RWPE2 (cell line): Measurements from ENCODE around the gene PXN.
"Not testable (repeated sequence)": the region's sequence is repeated elsewhere in the genome, so short reads cannot be mapped to it uniquely, and the experiment has no call there.

Source experiments
- ATAC-seq: fragments of 200-7000 bp; cut with Tn5 transposase; 3 replicates; pipeline ENCODE4 v1.9.1; 2021; ENCODE audit warnings: low read depth
- DNase-seq: peaks from one replicate; pipeline ENCODE4 v3.0.0-alpha.2; 2020; ENCODE audit warnings: low spot score
- H3K27ac ChIP-seq: fragments of 450-650 bp; 2 replicates; pipeline ENCODE4 v1.5.1; 2017; ENCODE audit warnings: mild to moderate bottlenecking; ENCODE audit not compliant: poor library complexity, severe bottlenecking
- H3K27me3 ChIP-seq: fragments of 250-450 bp; sonication (Bioruptor Pico); 2 replicates; pipeline ENCODE4 v1.5.1; 2021; ENCODE audit warnings: mild to moderate bottlenecking, moderate library complexity; ENCODE audit not compliant: insufficient read depth, poor library complexity, severe bottlenecking
- H3K36me3 ChIP-seq: fragments of 250-450 bp; sonication (Bioruptor Pico); 2 replicates; pipeline ENCODE4 v1.5.1; 2020; ENCODE audit warnings: low read depth, mild to moderate bottlenecking, moderate library complexity
- H3K4me1 ChIP-seq: fragments of 250-450 bp; sonication (Bioruptor Pico); 2 replicates; pipeline ENCODE4 v1.5.1; 2021; ENCODE audit warnings: mild to moderate bottlenecking, moderate library complexity; ENCODE audit not compliant: insufficient read depth, poor library complexity, severe bottlenecking
- H3K4me3 ChIP-seq: fragments of 250-450 bp; sonication (Bioruptor Pico); 2 replicates; pipeline ENCODE4 v1.5.1; 2021; ENCODE audit warnings: mild to moderate bottlenecking, moderate library complexity; ENCODE audit not compliant: severe bottlenecking
- H3K9me3 ChIP-seq: fragments of 250-450 bp; sonication (Bioruptor Pico); 2 replicates; pipeline ENCODE4 v1.5.1; 2021; ENCODE audit warnings: mild to moderate bottlenecking, moderate library complexity; ENCODE audit not compliant: severe bottlenecking
- CTCF ChIP-seq: fragments of 450-650 bp; IDR thresholded peaks from one replicate; pipeline ENCODE4 v1.5.1; 2017; ENCODE audit warnings: mild to moderate bottlenecking, moderate library complexity; ENCODE audit not compliant: poor library complexity, severe bottlenecking

PXN gene

DNA sequence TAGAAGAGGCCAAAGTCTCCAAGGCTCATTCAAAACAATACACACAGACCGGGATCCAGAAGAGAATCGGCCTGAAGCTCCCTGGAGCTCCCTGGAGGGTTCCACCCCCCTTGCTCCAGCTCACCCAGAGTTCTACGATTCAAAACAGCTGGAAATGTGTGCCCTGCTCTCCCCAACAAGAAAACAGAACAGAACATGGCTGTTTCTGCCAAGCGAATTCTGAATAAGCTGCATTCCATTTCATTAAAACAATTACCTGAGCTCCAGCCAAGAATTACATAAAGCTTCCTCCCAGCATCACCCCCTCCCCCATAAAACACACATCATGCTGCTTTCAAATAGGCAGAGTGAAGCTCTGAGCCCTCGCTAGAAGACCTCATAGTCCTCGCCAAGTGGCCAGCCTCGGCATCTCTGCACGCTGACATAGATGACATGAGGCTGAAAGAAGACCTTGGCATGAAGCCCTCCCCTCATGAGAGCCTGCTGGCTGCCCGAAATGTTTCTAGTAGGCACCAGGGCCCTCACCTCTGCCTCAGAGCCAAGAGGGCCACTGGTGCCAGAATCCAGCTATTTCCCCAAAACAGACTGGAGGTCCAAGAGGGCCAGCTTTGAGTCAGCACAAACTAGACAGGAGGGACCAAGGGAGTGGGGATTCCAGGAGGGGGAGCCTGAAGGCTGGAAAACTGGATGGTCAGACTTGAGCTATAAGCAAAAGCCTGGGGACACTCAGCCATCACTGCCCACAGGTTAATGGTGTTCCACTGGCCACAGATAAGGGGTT lies 8.3 kb downstream of the PXN start:
- TF ChIP-seq CTCF: peak; percentile 4
- H3K27ac ChIP-seq: peak overlapping the region; percentile 100
- DNase-seq (peak; percentile 80), ATAC-seq (peak; percentile 75)
- H3K4me1 ChIP-seq: peaks cover 86% of the 10 kb centered on the region
- peaks cover 77% of the 10 kb centered on the region for H3K36me3 ChIP-seq
- H3K9me3 ChIP-seq: no peaks in the 10 kb centered on the region
- H3K4me3 ChIP-seq: no peak overlapping the region
- H3K27me3 ChIP-seq: no peaks in the 10 kb centered on the region

DNA sequence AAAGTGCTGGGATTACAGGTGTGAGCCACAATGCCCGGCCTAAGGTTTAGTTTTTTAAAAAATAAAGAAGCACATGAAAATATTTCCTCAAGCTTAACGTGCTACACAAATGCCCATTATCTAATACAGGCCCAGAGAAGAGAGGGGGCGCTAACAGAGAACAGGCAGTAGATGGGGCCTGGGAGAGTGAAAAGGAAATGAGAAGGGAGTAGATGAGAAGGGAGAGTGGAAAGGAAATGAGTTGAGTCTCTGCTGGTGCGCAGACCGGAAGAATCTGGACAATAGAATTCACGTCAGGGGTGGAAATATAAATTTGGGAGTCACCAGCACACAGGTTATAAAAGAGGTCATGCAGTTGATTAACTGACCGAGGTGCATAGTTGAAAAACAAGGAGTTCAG lies 10.7 kb downstream of the PXN start:
- no peaks in the 10 kb centered on the region for H3K27me3 ChIP-seq
- DNase-seq: no peak
- H3K36me3 ChIP-seq: peaks cover 78% of the 10 kb centered on the region
- no peaks in the 10 kb centered on the region for H3K9me3 ChIP-seq
- no peak for TF ChIP-seq CTCF
- no peak for ATAC-seq
- H3K27ac ChIP-seq: peak overlapping the region; percentile 100
- H3K4me3 ChIP-seq: no peak overlapping the region
- H3K4me1 ChIP-seq: peaks cover 80% of the 10 kb centered on the region

DNA sequence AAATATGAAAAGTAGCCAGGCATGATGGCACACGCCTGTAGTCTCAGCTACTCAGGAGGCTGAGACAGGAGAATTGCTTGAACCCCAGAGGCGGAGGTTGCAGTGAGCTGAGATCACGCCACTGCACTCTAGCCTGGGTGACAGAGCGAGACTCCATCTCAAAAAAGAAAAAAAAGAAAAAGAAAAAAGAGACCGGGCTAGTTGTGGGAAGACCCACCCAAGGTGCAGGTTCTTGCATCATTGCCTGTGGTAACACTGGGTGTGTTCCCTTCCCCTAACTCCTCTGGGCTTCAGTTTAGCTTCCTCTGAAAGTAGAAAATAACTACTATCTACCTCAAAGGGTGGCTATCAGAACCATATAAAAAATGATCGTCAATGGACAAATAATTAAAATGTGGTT lies 12.2 kb downstream of the PXN start:
- not testable (repeated sequence) for ATAC-seq, DNase-seq, H3K27me3 ChIP-seq, H3K4me3 ChIP-seq, H3K9me3 ChIP-seq
- Histone ChIP-seq H3K27ac (peak overlapping the region; percentile 100), H3K36me3 (peaks cover 75% of the 10 kb centered on the region), H3K4me1 (peaks cover 80% of the 10 kb centered on the region)

GRCh38 chr12:120252071-120252906 lies 13.2 kb downstream of the PXN start:
- H3K9me3 ChIP-seq: no peaks in the 10 kb centered on the region
- no peak for DNase-seq
- TF ChIP-seq CTCF: no peak

GRCh38 chr12:120251364-120252070 lies 14.0 kb downstream of the PXN start:
- H3K36me3 ChIP-seq: peaks cover 81% of the 10 kb centered on the region
- not testable (repeated sequence) for DNase-seq, H3K4me3 ChIP-seq, H3K27me3 ChIP-seq, H3K9me3 ChIP-seq, ATAC-seq
- H3K4me1 ChIP-seq: peaks cover 80% of the 10 kb centered on the region
- H3K27ac ChIP-seq: peak overlapping the region; percentile 100

More at GRCh38 chr12:120252071-120252906, 13.2 kb downstream of the PXN start:
- Histone ChIP-seq H3K4me3 (no peak overlapping the region), H3K27me3 (no peaks in the 10 kb centered on the region), H3K4me1 (peaks cover 80% of the 10 kb centered on the region), H3K27ac (peak overlapping the region; percentile 100), H3K36me3 (peaks cover 80% of the 10 kb centered on the region)
- ATAC-seq: no peak
